Peyer's patch (tissue), 4 donors: Measurements from ENCODE around the gene CEL.

Experiments used
- CTCF ChIP-seq, 6 experiments: fragments of 450-650 bp in 4 of 6; fragments of 200-600 bp in 2 of 6; sonication (generic) in 1 of 6; IDR thresholded peaks; one replicate each; pipeline ENCODE4 v1.5.1; 2017 to 2019; ENCODE audit warnings: antibody characterized with exemption in 6 of 6, mild to moderate bottlenecking in 3 of 6, moderate library complexity in 1 of 6
- POLR2A ChIP-seq, 2 donors: fragments of 450-650 bp; IDR thresholded peaks; one replicate each; pipeline ENCODE4 v1.5.1; 2017; ENCODE audit warnings: antibody characterized with exemption in 2 of 2, mild to moderate bottlenecking in 2 of 2, moderate library complexity in 2 of 2

- TF ChIP-seq CTCF (IDR thresholded peaks at IDR 0.05) (no peak), POLR2A (IDR thresholded peaks at IDR 0.05) (no peak)
These were observed 42.3 kb downstream of the CEL start for GRCh38 chr9:133103987-133104505.
